Activated naive CD4-positive, alpha-beta T cell treated with anti-CD3 and anti-CD28 coated beads for 36 hours (primary cell): ENCODE measurements around the gene SLC13A2. TPM values are rescaled to one million over a fixed set of nuclear protein-coding genes. Genes with fewer than 3 reads are reported as not detected.

Experiments
- CTCF ChIA-PET: fragments of 350-600 bp; sonication (Branson Sonifier 250); formaldehyde crosslinking; loops from one replicate; lab custom pipeline; 2021; ENCODE audit warnings: antibody characterized with exemption; lab: Charles Lee
- DNase-seq: peaks from one replicate; pipeline ENCODE4 v3.0.0-alpha.2; 2020
- H3K27ac Mint-ChIP-seq: one replicate; pipeline ENCODE4 v1.8.0; 2021; ENCODE audit warnings: mild to moderate bottlenecking, mixed read lengths
- H3K27me3 Mint-ChIP-seq: one replicate; pipeline ENCODE4 v1.8.0; 2021; ENCODE audit warnings: low read depth, mixed read lengths
- H3K36me3 Mint-ChIP-seq: one replicate; pipeline ENCODE4 v1.8.0; 2021; ENCODE audit warnings: low read depth, mixed read lengths
- H3K4me1 Mint-ChIP-seq: one replicate; pipeline ENCODE4 v1.8.0; 2021; ENCODE audit warnings: low read depth, mixed read lengths
- H3K4me3 Mint-ChIP-seq: one replicate; pipeline ENCODE4 v1.8.0; 2021; ENCODE audit warnings: mild to moderate bottlenecking, moderate library complexity, mixed read lengths
- H3K9me3 Mint-ChIP-seq: one replicate; pipeline ENCODE4 v1.8.0; 2021; ENCODE audit warnings: mixed read lengths
- intact Hi-C: fragments of 100-400 bp; cut with micrococcal nuclease; formaldehyde crosslinking; loops from one replicate; pipeline ENCODE4 v1.15.1; 2023
- total RNA-seq, 2 experiments: library from RNA; stranded (reverse); gene quantifications; one replicate each; pipeline ENCODE4 v1.2.3, GENCODE V29; 2021

The SLC13A2 gene
- total RNA-seq, 2 experiments from 2014 or later: not detected

DNA sequence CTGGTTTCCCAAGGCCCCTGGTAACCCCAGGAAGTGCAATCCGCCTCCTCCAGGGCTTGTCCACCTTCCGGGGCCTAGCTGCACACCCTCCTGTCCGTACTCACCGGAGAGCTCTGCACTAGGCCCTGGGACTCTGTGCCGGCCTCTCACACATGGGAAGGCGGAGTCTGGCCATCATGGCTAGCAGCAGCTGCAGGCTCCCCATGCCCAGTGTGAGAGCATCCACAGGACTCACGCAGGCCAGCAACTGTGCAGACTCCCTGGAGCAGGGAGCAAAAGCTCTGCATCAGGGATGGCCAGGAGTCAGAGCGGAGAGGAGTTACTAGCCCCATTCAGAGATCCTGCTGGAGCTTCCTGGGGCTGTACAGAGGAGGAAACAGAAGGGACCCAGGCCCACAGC, 52.9 kb downstream of the SLC13A2 start:
- H3K4me1 Mint-ChIP-seq: no peaks in the 10 kb centered on the region
- CTCF ChIA-PET: no interaction called here
- H3K9me3 Mint-ChIP-seq: no peaks in the 10 kb centered on the region
- H3K36me3 Mint-ChIP-seq: no peaks in the 10 kb centered on the region
- no peak for DNase-seq
- no peaks in the 10 kb centered on the region for H3K27me3 Mint-ChIP-seq
- H3K27ac Mint-ChIP-seq: no peak overlapping the region
- no peak overlapping the region for H3K4me3 Mint-ChIP-seq
- intact Hi-C loops: no loop called here

DNA sequence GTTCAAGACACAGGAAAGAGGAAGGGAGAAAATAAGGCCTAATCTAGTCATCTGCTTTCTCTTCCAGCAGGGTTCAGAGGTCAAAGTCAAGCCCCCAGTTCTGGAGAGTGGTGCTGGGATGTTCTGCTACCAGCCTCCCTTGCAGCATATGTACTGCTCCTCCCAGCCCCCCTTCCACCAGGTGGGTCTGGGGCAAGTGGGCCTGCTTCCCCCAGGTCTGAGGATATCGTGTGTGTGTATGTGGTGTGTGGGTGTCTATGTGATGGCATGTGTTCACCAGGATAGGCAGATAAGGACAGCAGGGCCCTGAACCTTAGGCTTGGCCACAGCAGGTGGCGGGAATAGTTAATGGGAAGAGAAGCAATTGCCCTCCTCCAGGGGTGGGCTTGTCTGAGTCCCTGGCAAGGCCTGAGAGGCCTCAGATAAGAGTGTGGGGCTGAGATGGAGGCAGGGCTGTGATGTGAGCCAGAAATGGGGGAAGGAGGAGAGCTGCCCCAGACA, 53.8 kb downstream of the SLC13A2 start:
- no peak for DNase-seq
- no peaks in the 10 kb centered on the region for H3K9me3 Mint-ChIP-seq
- no peaks in the 10 kb centered on the region for H3K27me3 Mint-ChIP-seq
- CTCF ChIA-PET: interaction anchor here (0.9 kb wide), 1 partner anchor 32 kb away, joined by 3 read pairs; no protein-coding TSS in a partner anchor
- no peak overlapping the region for H3K4me3 Mint-ChIP-seq
- no peaks in the 10 kb centered on the region for H3K4me1 Mint-ChIP-seq
- no peak overlapping the region for H3K27ac Mint-ChIP-seq
- H3K36me3 Mint-ChIP-seq: no peaks in the 10 kb centered on the region
- intact Hi-C loops: no loop called here

DNA sequence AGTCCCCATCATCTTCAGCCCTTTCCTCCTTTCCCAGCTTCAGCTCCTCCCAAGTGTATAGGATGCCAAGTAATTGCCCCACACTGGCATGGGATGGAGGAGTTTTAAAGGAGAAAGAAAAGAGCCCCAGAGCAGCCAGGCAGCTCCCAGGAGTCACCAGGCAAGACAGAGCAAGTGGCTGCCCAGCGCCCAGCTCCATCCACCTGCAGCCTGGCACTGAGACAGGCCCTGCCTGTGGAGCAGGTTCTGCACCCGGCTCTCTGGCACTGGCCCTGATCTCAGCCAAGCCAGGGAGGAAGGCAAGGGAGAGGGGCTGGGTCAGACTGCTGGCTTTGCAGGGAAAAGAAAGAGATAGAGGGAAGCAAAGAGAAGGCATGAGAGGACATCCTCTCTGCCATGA, 54.4 kb downstream of the SLC13A2 start:
- DNase-seq: no peak
- intact Hi-C loops: no loop called here
- H3K27me3 Mint-ChIP-seq: no peaks in the 10 kb centered on the region
- H3K4me1 Mint-ChIP-seq: no peaks in the 10 kb centered on the region
- CTCF ChIA-PET: interaction anchor here (0.9 kb wide), 1 partner anchor 33 kb away, joined by 3 read pairs; no protein-coding TSS in a partner anchor
- no peak overlapping the region for H3K4me3 Mint-ChIP-seq
- H3K36me3 Mint-ChIP-seq: no peaks in the 10 kb centered on the region
- no peak overlapping the region for H3K27ac Mint-ChIP-seq
- H3K9me3 Mint-ChIP-seq: no peaks in the 10 kb centered on the region

DNA sequence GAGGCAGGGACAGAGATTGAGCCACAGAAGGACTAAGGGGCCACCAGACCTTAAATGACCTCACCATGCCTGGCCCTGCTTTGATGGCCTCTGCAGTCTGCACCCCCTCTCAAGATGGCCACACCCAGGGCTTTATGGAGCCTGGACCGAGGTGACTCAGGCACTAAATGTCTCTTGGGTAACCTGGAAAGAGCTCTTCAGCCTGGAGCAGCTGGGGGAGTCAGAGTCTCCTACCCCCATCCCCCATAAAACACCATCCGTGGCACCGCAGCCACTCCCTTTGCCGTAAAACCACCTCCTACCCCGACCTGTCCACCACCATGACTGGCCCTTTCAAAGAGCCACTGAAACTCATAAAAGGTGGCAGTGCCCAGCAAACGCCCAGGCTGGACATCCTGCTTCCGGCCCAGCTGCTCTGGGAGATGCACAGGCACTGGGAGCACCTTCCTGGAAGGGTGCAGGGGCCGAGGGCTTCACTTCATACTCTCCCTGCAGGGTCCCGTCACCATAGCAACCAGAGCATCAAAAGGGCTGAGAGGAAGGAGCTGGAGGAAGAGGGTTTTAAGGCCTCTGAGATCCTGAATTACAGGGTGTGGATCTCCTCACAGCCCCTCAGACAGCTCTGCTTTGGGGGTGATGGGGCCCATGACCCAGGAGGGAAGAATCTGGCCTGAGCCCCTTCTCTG, 55.0 kb downstream of the SLC13A2 start:
- Mint-ChIP-seq H3K9me3 (no peaks in the 10 kb centered on the region), H3K36me3 (no peaks in the 10 kb centered on the region), H3K4me3 (no peak overlapping the region), H3K27me3 (no peaks in the 10 kb centered on the region), H3K27ac (no peak overlapping the region), H3K4me1 (no peaks in the 10 kb centered on the region)
- intact Hi-C loops: no loop called here
- DNase-seq: no peak
- CTCF ChIA-PET: interaction anchor here (0.8 to 1.2 kb wide), 4 partner anchors 9 to 611 kb away, joined by 3 read pairs; no protein-coding TSS in a partner anchor

DNA sequence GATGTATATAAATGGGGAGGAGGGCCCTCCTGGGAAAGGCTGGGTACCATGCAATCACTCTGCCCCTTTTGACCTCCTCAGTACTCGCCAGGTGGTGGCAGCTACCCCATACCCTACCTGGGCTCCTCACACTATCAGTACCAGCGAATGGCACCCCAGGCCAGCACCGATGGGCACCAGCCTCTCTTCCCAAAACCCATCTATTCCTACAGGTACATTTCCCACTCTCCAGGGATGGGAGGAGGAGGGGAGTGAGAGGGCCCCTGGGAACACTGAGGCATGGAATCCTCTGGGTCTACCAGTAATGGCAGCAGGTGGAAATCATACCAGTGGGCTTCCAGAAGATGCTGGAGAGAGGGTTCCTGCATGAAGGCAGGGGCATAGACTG, 55.6 kb downstream of the SLC13A2 start:
- CTCF ChIA-PET: interaction anchor here (0.8 to 1.2 kb wide), 3 partner anchors 8 to 610 kb away, joined by 3 read pairs; no protein-coding TSS in a partner anchor
- H3K4me1 Mint-ChIP-seq: no peaks in the 10 kb centered on the region
- H3K9me3 Mint-ChIP-seq: no peaks in the 10 kb centered on the region
- no peak overlapping the region for H3K27ac Mint-ChIP-seq
- no peaks in the 10 kb centered on the region for H3K27me3 Mint-ChIP-seq
- intact Hi-C loops: no loop called here
- H3K4me3 Mint-ChIP-seq: no peak overlapping the region
- no peaks in the 10 kb centered on the region for H3K36me3 Mint-ChIP-seq
- DNase-seq: no peak

DNA sequence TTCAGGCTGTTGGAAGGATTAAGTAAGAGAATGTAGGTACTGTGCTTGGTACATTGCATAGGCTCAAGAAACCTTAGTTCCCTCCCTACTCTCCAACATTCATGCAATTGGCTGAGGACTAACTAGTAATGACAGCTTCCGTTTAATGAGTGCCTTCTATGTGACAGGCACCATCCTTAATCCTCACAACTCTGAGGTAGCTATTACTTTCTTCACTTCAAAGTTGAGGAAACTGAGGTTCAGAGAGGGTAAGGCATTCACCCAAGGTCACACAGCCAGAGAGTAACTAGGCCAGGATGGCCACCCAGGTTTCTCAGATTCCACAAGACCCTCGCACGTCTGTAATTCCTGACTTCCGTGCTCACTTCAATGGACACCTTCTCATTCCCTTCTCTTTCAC, 56.8 kb downstream of the SLC13A2 start:
- Mint-ChIP-seq H3K4me3 (no peak overlapping the region), H3K36me3 (no peaks in the 10 kb centered on the region), H3K27me3 (no peaks in the 10 kb centered on the region), H3K27ac (no peak overlapping the region), H3K4me1 (no peaks in the 10 kb centered on the region), H3K9me3 (no peaks in the 10 kb centered on the region)
- intact Hi-C loops: no loop called here
- DNase-seq: no peak
- CTCF ChIA-PET: no interaction called here

DNA sequence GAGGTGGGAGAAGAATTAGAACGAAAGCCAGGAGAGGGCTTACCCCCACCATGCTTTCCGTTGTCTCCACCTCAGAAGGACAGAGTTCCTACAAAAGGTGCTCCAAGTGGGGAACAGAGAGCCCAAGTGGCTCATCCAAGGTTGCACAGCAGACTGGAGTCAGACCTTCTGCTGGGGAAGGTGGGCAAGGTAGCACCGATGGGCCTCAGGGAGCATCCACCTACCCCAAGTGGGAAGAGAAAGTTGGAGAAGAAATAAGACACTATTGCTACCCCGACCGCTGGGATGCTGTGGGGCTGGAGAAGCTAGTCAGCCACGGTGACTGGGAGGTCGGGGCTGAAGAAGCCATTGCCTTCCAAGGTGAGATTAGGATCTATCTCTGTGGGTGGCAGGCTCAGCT, 57.5 kb downstream of the SLC13A2 start:
- intact Hi-C loops: no loop called here
- Mint-ChIP-seq H3K27ac (no peak overlapping the region), H3K27me3 (no peaks in the 10 kb centered on the region), H3K4me1 (no peaks in the 10 kb centered on the region), H3K9me3 (no peaks in the 10 kb centered on the region), H3K36me3 (no peaks in the 10 kb centered on the region), H3K4me3 (no peak overlapping the region)
- CTCF ChIA-PET: interaction anchor here (0.5 kb wide), 2 partner anchors 10 to 103 kb away, joined by 4 to 5 read pairs; no protein-coding TSS in a partner anchor
- DNase-seq: no peak

DNA sequence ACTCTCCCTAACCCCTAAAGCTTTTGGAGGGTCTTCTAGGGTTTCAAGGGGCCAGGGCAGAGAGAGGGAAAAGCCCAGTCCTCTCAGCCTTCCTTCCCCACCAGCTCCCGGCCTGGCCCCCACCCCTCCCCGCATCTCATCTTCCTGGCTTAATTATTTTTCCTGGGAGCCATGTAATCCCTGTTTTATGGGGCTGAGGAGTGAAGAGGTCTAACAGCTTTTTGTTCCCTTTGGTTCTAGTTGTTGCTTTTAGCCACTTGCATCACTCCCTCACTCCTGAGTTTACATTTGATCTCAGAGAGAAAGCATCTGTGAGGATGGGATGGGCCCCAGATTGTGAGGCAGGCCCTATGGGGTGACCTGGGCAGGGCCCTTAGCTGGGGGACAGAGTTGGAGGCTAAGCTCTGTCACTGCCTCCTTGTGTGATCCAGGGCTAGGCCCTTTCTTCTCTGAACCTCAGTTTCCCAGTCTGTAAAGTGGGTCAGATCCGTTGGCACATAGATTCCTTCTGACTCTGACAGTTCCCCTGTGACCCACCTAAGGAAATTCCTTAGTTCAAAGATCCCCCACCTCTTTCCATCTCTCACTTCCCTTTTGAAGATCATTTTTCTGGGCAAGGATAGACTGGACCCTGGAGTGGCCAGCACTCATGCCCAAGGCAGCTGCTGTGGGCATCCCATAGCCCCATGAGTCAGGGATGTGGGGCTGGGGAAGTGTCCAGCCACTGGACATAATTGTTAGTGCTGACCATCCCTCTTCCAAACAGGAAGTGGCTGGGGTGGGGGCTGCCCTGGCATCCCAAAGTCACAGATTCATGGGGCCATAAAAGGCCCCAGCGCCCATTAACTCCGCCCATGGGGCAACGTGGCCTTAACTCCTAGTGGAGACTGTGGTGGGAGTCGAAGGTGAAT, 58.9 kb downstream of the SLC13A2 start:
- no peak for DNase-seq
- CTCF ChIA-PET: interaction anchor here (1.0 kb wide), 1 partner anchor 28 kb away, joined by 5 read pairs; no protein-coding TSS in a partner anchor
- Mint-ChIP-seq H3K36me3 (no peaks in the 10 kb centered on the region), H3K9me3 (no peaks in the 10 kb centered on the region), H3K27me3 (no peaks in the 10 kb centered on the region), H3K27ac (no peak overlapping the region), H3K4me1 (no peaks in the 10 kb centered on the region), H3K4me3 (no peak overlapping the region)
- intact Hi-C loops: no loop called here

DNA sequence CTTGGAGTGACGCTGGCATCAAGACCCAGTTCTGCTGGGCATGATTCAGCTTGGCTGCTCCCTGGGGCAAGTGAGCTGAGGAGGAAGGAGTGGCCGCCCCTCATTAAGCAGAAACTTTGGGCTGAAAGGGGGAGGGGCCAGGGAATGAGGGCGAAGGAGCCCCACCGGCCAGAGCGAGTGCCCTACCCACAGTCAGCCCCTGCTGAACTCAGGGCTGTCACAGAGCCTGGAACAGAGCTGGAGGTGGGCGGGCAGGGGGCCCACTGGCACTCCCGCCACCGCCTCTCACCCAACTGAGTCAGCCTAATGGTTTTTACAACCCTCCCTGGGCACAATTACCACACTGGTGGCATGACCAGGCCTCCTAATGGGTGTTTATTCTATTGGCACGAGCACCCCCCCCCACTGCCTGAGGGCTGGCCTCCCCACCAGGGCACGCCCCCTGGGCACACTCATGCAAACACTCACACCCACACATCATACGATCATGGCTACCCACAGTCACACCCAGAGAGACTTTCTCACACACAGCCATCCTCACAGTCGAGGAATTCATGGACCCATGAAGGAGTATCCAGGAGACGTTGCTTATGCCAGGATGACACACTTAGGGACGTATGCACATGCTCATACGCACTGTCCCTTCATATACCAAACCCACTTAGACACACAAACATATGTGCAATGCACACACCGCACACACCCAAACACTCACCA, 59.8 kb downstream of the SLC13A2 start:
- no peaks in the 10 kb centered on the region for H3K9me3 Mint-ChIP-seq
- intact Hi-C loops: no loop called here
- H3K4me1 Mint-ChIP-seq: no peaks in the 10 kb centered on the region
- H3K36me3 Mint-ChIP-seq: no peaks in the 10 kb centered on the region
- CTCF ChIA-PET: no interaction called here
- H3K4me3 Mint-ChIP-seq: no peak overlapping the region
- H3K27me3 Mint-ChIP-seq: no peaks in the 10 kb centered on the region
- DNase-seq: no peak
- no peak overlapping the region for H3K27ac Mint-ChIP-seq

DNA sequence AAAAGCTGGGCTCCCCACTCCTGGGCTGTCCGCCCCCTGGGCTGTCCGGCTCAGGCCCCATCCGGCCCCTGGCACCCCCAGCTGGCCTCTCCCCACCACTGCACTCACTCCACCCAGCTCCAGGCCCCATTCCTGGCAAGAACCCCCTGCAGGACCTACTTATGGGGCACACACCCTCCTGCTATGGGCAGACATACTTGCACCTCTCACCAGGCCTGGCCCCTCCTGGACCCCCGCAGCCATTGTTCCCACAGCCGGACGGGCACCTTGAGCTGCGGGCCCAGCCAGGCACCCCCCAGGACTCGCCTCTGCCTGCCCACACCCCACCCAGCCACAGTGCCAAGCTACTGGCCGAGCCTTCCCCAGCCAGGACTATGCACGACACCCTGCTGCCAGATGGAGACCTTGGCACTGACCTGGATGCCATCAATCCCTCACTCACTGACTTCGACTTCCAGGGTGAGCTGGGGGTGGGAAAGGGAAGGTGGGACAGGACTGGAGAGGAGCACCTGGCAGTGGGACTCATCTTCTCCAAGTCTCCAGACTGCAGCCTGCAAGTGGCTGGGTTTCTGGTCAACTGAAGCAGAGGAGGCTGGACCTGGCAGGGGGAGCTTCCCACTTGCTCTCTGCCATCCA, 61.4 kb downstream of the SLC13A2 start:
- Mint-ChIP-seq H3K4me1 (no peaks in the 10 kb centered on the region), H3K27ac (no peak overlapping the region), H3K9me3 (no peaks in the 10 kb centered on the region), H3K4me3 (no peak overlapping the region), H3K27me3 (no peaks in the 10 kb centered on the region), H3K36me3 (no peaks in the 10 kb centered on the region)
- intact Hi-C loops: no loop called here
- DNase-seq: no peak
- CTCF ChIA-PET: interaction anchor here (0.6 to 0.9 kb wide), 2 partner anchors 9 to 135 kb away, joined by 3 to 5 read pairs; no protein-coding TSS in a partner anchor

DNA sequence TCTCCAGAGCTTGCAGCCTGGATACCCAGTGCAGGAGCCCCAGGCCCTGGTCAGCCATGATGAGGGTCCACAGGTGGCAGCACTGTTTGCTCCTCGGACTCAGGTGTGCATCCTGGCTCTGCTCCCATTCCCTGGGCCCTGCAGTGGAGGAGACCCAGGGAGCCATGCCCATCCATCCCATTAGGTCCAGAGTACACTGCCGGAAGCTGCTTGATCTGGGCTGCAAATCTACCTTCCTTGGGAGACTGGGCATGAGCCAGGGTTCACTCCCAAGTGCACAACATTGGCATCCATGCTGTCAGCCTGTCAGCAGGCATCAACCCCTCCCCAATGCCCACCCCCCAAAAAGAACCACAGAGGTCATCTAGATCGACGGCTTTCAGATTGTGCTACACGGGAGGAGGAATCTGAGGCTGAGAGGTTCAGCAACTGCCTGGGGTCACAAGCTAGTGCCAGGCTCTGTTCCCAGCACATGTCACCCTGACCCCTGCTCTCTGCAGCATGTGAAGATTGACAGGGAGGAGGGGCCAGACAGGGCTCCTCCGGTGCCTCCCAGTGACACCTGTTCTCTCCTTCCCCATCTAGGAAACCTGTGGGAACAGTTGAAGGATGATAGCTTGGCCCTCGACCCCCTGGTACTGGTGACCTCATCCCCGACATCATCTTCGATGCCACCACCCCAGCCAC, 63.2 kb downstream of the SLC13A2 start:
- no peaks in the 10 kb centered on the region for H3K9me3 Mint-ChIP-seq
- CTCF ChIA-PET: interaction anchor here (0.9 to 1.9 kb wide), 8 partner anchors 8 to 120 kb away, joined by 3 to 7 read pairs (median 4); no protein-coding TSS in a partner anchor
- H3K27ac Mint-ChIP-seq: no peak overlapping the region
- no peaks in the 10 kb centered on the region for H3K4me1 Mint-ChIP-seq
- H3K27me3 Mint-ChIP-seq: no peaks in the 10 kb centered on the region
- H3K36me3 Mint-ChIP-seq: no peaks in the 10 kb centered on the region
- H3K4me3 Mint-ChIP-seq: no peak overlapping the region
- no peak for DNase-seq
- intact Hi-C loops: no loop called here
